Natural killer cell (primary cell): Measurements from ENCODE around the gene LETM1. TPM values are rescaled to one million over a fixed set of nuclear protein-coding genes. Genes with fewer than 3 reads are reported as not detected.

Experiments
- ATAC-seq, 3 donors: fragments of 150-1000 bp in 2 of 3; fragments of 200-7000 bp in 1 of 3; cut with Tn5 transposase; 1 replicate in 1 of 3; 2 replicates in 2 of 3; pipeline ENCODE4 v1.10.0; 2021; ENCODE audit warnings: mild to moderate bottlenecking in 2 of 3, moderate library complexity in 2 of 3
- DNase-seq, 2 donors: peaks; one replicate each; pipeline versions ENCODE4 v3.0.0 to v3.0.0-alpha.2; 2013 to 2021; ENCODE audit warnings: mixed read lengths in 1 of 2
- H3K27ac ChIP-seq: one replicate; pipeline ENCODE4 v1.5.1; 2013; ENCODE audit warnings: mild to moderate bottlenecking, low read length
- H3K27me3 ChIP-seq: one replicate; pipeline ENCODE4 v1.6.1; 2013; ENCODE audit warnings: low read length; ENCODE audit not compliant: control insufficient read depth, insufficient read depth
- H3K36me3 ChIP-seq: one replicate; pipeline ENCODE4 v1.6.1; 2013; ENCODE audit warnings: low read length; ENCODE audit not compliant: control insufficient read depth, insufficient read depth
- H3K4me1 ChIP-seq: one replicate; pipeline ENCODE4 v1.6.1; 2013; ENCODE audit warnings: low read length; ENCODE audit not compliant: control insufficient read depth, insufficient read depth
- H3K4me3 ChIP-seq: one replicate; pipeline ENCODE4 v1.5.1; 2013; ENCODE audit warnings: low read length
- H3K9me3 ChIP-seq: one replicate; pipeline ENCODE4 v1.6.1; 2013; ENCODE audit warnings: low read length; ENCODE audit not compliant: control insufficient read depth, insufficient read depth
- H3K27ac Mint-ChIP-seq, 2 donors: one replicate each; pipeline ENCODE4 v1.8.0; 2022; ENCODE audit warnings: mild to moderate bottlenecking in 2 of 2, mixed read lengths in 2 of 2, moderate library complexity in 1 of 2
- H3K27me3 Mint-ChIP-seq, 2 donors: one replicate each; pipeline ENCODE4 v1.8.0; 2022; ENCODE audit warnings: low read depth in 2 of 2, mixed read lengths in 2 of 2
- H3K36me3 Mint-ChIP-seq: one replicate; pipeline ENCODE4 v1.8.0; 2022; ENCODE audit warnings: mixed read lengths
- H3K4me1 Mint-ChIP-seq, 2 donors: one replicate each; pipeline ENCODE4 v1.8.0; 2022; ENCODE audit warnings: mixed read lengths in 2 of 2
- H3K4me3 Mint-ChIP-seq: one replicate; pipeline ENCODE4 v1.8.0; 2022; ENCODE audit warnings: mild to moderate bottlenecking, moderate library complexity, mixed read lengths
- H3K9me3 Mint-ChIP-seq, 2 donors: one replicate each; pipeline ENCODE4 v1.8.0; 2022; ENCODE audit warnings: mixed read lengths in 2 of 2
- CTCF ChIP-seq: fragments of 200-600 bp; IDR thresholded peaks from one replicate; pipeline ENCODE4 v1.8.0; 2022; ENCODE audit warnings: antibody characterized with exemption
- WGBS: methylation state at CpG from one replicate; pipeline ENCODE4 v1.1.7; 2013; ENCODE audit warnings: missing lambda C conversion rate; ENCODE audit not compliant: insufficient coverage; 5-methylcytosine and 5-hydroxymethylcytosine counted together
- intact Hi-C: fragments of 100-400 bp; cut with micrococcal nuclease; formaldehyde crosslinking; loops from one replicate; pipeline ENCODE4 v1.14.2; 2022
- total RNA-seq, 4 donors: library from RNA; stranded (reverse); fragments of 120-200 nt in 1 of 4; gene quantifications; one replicate each; pipeline versions ENCODE4 v1.2.3 to v1.2.4, GENCODE V29; 2013 to 2022

The LETM1 gene
- total RNA-seq, 3 donors from 2014 or later (not counting 1 experiment from before 2014, with no cell fraction given) = 40.4 to 56.5 (median 55.7) TPM

GRCh38 chr4:1899149-1900086, 43.5 kb upstream of the LETM1 start:
- Histone ChIP-seq H3K27ac (no peak overlapping the region), H3K36me3 (peaks cover 11% of the 10 kb centered on the region), H3K4me3 (no peak overlapping the region), H3K9me3 (no peaks in the 10 kb centered on the region), H3K4me1 (peaks cover 3% of the 10 kb centered on the region), H3K27me3 (no peaks in the 10 kb centered on the region)
- peaks cover 10 to 15% of the 10 kb centered on the region in 2 donors for H3K4me1 Mint-ChIP-seq
- intact Hi-C loops = loop anchor here (1.0 kb wide), 2 partner anchors 43 to 151 kb away; partner anchors contain the start of gene LETM1
- no peaks in the 10 kb centered on the region for H3K36me3 Mint-ChIP-seq
- peak; percentile 96 for TF ChIP-seq CTCF
- H3K27me3 Mint-ChIP-seq = no peaks in the 10 kb centered on the region
- ATAC-seq = peak; percentile 90 to 99 (median 98)
- DNase-seq = peak; percentile 57 to 91
- no peaks in the 10 kb centered on the region for H3K9me3 Mint-ChIP-seq
- WGBS = 29% methylated on average over 15 of the region's 15 CpGs
- H3K4me3 Mint-ChIP-seq = no peak overlapping the region
- peak overlapping the region; percentile 19 to 64 for H3K27ac Mint-ChIP-seq

DNA sequence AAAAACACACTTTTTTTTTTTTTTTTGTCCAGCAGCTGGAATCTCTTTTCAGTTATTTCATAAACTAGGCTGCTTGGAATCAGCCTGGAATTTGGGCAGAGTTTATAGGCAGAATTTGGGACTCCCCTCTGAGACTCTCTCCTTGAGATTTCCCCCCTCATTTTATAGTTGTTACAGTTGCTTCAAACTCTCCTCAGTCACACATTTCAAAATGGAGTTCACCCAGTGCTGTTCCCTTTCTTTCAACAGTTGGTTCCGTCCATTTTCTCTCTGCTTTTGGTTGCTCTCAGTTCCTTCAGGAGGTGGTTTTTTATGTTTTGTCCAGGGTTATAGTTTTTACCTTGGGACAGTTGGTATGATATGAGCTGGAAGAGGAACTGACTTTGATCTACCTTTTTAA, 42.7 kb upstream of the LETM1 start:
- Mint-ChIP-seq H3K9me3 (no peaks in the 10 kb centered on the region), H3K4me3 (no peak overlapping the region), H3K27me3 (no peaks in the 10 kb centered on the region), H3K4me1 (peaks cover 10 to 15% of the 10 kb centered on the region in 2 donors), H3K27ac (peak overlapping the region; percentile 19 to 64), H3K36me3 (no peaks in the 10 kb centered on the region)
- Histone ChIP-seq H3K4me3 (no peak overlapping the region), H3K4me1 (peaks cover 3% of the 10 kb centered on the region), H3K9me3 (no peaks in the 10 kb centered on the region), H3K27ac (no peak overlapping the region), H3K36me3 (peaks cover 9% of the 10 kb centered on the region), H3K27me3 (no peaks in the 10 kb centered on the region)
- TF ChIP-seq CTCF = no peak
- intact Hi-C loops = loop anchor here (1.0 kb wide), 2 partner anchors 42 to 150 kb away; partner anchors contain the start of gene LETM1
- DNase-seq = no peak
- WGBS = 83% methylated on average over 1 of the region's 1 CpG
- no peak for ATAC-seq

- Histone ChIP-seq H3K4me1 (peaks cover 3% of the 10 kb centered on the region), H3K27ac (no peak overlapping the region), H3K4me3 (no peak overlapping the region), H3K36me3 (peaks cover 9% of the 10 kb centered on the region), H3K27me3 (no peaks in the 10 kb centered on the region), H3K9me3 (no peaks in the 10 kb centered on the region)
- WGBS = 96% methylated on average over 6 of the region's 6 CpGs
- TF ChIP-seq CTCF = no peak
- Mint-ChIP-seq H3K4me3 (no peak overlapping the region), H3K4me1 (peaks cover 10% of the 10 kb centered on the region in 2 donors), H3K27me3 (no peaks in the 10 kb centered on the region), H3K9me3 (no peaks in the 10 kb centered on the region), H3K27ac (no peak overlapping the region), H3K36me3 (no peaks in the 10 kb centered on the region)
- intact Hi-C loops = no loop called here
- DNase-seq (no peak), ATAC-seq (no peak)
These were observed 42.1 kb upstream of the LETM1 start for GRCh38 chr4:1898007-1898406.
